Skin of body (tissue), 2 donors: ENCODE measurements around the gene ATG16L2. TPM values are rescaled to one million over a fixed set of nuclear protein-coding genes. Genes with fewer than 3 reads are reported as not detected.
A peak's percentile ranks its signal among the peaks of the same experiment; 100 is the strongest.
"Not testable (repeated sequence)": the region's sequence is repeated elsewhere in the genome, so short reads cannot be mapped to it uniquely, and the experiment has no call there.

Source experiments
- DNase-seq: peaks from one replicate; lab custom pipeline; 2025; lab: John Stamatoyannopoulos, UW
- total RNA-seq: library from RNA; depleted of rRNA; stranded (reverse); fragments of >200 nt; gene quantifications from one replicate; pipeline ENCODE4 v1.2.3, GENCODE V29; 2014

The ATG16L2 gene
- total RNA-seq, 1 donor from 2014 or later, result 23.3 TPM

DNA sequence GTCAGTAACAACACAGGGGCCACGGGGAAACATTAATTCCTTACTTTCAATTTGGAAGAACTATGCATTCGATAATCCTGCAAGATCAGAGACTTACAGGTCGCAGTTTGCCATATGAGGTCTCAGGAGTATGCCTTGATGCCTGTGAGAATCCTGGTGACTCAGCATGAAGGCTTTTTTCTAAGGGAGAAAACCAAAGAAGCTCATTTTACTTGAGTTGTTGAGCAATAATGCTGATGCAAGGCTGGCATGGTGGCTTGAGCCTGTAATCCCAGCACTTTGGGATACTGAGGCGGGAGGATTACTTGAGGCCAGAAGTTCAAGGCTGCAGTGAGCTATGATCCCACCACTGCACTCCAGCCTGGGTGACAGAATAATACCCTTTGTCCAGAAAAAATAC lies 26.6 kb downstream of the ATG16L2 start:
- no peak for DNase-seq

DNA sequence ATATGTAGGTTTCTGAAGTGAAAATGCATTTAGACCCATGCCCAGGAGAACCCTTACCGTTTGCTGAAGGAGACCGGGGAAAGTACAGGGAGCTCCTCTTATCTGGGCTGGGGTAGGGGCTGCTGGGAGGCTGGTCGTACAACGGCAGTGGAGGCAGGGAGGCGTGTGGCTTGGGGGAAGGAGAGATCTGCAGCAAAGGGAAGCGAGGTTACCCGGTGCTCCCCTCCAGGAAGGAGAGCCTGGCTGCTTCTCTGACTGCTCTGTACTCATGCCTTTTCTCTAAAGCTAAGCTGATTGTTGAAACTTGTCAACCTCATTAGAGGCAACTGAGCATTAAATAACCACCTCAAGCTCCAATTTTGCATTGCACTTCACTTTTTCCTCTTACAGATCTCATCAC lies 27.2 kb downstream of the ATG16L2 start:
- no peak for DNase-seq

DNA sequence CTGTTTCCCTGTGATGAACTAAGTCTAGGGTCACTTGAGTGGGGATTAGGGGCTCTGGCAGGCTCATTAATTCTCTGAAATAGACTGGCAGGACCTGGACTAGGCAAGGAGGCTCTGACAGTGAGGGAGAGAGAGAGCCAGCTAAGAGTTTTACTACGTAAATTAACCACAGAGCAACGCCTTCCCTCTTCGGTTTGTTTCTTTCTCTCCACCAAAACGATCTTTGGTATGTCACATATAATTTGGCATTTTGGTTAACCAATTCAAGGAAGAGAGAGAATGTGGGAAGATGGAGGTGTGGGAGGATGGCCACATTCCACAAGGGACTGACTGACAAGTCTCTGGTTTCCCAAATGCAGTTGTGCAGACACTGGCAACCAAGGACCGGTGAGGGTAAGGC lies 27.9 kb downstream of the ATG16L2 start:
- no peak for DNase-seq

- peak; percentile 16 for DNase-seq
Observed at GRCh38 chr11:72842653-72843330, 28.6 kb downstream of the ATG16L2 start.

DNA sequence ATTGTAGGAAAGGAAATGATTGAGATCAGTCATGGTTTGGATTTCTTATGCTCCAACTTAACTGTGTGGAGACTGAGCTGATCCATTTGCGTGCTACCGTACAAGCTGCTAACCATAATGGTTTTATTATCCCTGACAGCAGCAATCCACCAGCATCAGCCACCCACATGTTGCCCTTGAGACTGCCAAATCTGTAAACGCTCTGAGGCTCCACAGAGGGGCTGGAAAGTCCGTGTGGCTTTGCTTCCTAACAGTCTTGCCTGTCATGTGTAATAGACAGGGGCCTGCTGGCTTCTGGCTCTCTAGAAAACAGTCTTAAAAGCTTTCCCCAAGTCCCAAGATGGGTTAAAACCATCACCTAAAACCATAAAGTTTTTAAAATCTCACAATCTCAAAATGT lies 30.1 kb downstream of the ATG16L2 start:
- peak; percentile 90 for DNase-seq

- no peak for DNase-seq
Observed at GRCh38 chr11:72848846-72849466, 34.7 kb downstream of the ATG16L2 start.

- DNase-seq, result no peak
Observed at GRCh38 chr11:72850832-72851231, 36.6 kb downstream of the ATG16L2 start.

DNA sequence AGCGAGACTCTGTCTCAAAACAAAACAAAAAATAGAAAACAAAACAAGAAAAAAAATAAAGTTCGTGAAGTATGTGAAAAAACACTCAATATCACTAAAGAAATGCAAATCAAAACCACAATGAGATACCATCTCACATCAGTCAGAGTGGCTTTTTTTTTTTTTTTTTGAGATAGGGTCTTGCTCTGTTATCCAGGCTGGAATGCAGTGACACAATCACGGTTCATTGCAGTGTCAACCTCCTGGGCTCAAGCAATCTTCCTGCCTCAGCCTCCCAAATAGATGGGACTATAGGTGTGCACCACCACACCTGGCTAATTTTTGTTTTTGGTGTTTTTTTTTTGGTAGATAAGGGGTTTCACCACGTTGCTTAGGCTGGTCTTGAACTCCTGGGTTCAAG lies 37.5 kb downstream of the ATG16L2 start:
- DNase-seq, result no peak

GRCh38 chr11:72856065-72856464 lies 41.9 kb downstream of the ATG16L2 start:
- DNase-seq, result no peak

DNA sequence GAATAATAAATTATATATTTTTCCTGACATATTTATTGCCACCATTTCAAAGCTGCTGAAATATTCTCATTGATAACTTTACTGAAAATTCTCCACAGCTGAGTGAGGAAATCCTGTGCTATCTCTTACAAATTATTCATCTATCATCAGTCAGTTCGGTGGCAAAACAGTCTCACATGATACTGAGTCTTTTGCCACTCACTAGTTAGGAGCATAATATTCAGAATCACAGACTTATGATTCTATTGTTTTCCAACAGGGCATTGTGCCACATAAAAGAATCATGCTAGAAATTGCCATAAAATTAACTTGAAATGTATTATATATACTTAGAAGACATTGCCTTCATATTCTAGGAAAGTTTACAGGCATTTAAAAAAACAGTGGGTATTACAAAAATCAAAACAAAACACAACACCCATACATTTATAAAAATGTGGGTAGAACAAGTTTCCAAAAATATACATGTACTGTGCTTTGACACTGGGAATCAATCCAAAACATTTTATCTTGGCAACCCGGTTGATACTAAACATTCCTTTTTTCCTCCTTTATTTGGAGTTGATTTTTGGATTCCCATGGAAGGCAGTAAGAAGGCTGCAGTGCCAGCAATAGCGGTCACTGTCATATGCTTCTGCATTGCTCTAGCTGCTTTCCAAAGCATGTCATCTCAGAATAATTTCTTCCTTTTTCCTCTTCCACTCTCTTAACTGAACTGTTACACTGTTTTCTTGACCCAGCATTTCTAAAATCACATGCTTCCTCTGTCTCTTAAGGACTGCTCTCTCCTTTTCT lies 42.5 kb downstream of the ATG16L2 start:
- peak; percentile 65 for DNase-seq

DNA sequence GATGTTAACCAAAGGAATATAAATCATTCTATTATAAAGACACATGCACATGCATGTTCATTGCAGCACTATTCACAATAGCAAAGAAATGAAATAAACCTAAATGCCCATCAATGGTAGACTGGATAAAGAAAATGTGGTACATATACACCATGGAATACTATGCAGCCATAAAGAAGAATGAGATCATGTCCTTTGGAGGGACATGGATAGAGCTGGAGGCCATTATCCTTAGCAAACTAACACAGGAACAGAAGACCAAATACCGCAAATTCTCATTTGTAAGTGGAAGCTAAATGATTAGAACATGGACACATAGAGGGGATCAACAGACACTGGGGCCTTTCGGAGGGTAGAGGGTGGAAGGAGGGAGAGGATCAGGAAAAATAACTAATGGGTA lies 44.1 kb downstream of the ATG16L2 start:
- not testable (repeated sequence) for DNase-seq

GRCh38 chr11:72859126-72859525 lies 44.9 kb downstream of the ATG16L2 start:
- DNase-seq, result no peak

DNA sequence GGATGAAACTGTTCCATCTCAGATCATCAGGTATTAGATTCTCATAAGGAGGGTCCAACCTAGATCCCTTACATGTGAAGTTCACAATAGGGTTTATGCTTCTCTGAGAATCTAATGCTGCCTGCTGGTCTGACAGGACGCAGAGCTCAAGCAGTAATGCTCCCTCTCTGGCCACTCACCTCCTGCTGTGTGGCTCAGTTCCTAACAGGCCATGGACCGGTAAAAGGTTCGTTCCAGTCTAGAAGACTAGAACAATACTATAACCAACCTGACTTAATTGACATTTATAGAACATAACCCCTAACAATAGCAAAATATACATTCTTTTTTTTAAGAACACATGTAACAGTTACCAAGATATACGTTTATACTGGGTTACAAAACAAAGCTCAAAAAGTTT lies 45.8 kb downstream of the ATG16L2 start:
- DNase-seq, result no peak

DNA sequence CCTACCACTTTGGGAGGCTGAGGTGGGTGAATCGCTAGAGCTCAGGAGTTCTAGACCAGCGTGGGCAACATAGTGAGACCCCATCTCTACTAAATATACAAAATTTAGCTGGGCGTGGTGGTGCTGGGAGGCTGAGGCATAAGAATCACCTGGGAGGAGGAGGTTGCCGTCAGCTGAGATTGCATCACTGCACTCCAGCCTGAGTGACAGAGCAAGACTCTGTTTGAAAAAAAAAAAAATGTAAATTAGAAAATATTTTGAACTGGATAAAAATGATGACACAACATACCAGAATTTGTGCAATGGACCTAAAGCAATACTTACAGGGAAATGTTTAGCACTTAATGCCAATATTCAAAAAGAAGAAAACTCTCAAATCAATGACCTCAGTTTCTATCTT lies 46.4 kb downstream of the ATG16L2 start:
- DNase-seq, result no peak

DNA sequence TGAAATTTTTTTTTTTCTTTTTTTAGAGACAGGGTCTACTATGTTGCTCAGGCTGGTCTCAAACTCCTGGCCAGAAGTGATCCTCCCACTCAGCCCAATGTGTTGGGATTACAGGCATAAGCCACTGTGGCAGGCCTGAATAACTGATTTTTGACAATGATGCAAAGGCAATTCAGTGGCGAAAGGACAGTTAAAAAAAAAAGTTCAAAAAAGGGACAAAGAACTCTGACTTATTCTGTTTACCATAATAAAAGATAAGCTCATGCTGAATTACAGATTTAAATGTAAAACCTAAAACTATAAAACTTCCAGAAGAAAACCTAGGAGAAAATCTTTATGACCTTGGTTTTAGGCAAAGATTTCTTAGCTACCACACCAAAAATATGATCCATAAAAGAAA lies 48.9 kb downstream of the ATG16L2 start:
- no peak for DNase-seq

GRCh38 chr11:72863916-72864315 lies 49.7 kb downstream of the ATG16L2 start:
- DNase-seq, result no peak

DNA sequence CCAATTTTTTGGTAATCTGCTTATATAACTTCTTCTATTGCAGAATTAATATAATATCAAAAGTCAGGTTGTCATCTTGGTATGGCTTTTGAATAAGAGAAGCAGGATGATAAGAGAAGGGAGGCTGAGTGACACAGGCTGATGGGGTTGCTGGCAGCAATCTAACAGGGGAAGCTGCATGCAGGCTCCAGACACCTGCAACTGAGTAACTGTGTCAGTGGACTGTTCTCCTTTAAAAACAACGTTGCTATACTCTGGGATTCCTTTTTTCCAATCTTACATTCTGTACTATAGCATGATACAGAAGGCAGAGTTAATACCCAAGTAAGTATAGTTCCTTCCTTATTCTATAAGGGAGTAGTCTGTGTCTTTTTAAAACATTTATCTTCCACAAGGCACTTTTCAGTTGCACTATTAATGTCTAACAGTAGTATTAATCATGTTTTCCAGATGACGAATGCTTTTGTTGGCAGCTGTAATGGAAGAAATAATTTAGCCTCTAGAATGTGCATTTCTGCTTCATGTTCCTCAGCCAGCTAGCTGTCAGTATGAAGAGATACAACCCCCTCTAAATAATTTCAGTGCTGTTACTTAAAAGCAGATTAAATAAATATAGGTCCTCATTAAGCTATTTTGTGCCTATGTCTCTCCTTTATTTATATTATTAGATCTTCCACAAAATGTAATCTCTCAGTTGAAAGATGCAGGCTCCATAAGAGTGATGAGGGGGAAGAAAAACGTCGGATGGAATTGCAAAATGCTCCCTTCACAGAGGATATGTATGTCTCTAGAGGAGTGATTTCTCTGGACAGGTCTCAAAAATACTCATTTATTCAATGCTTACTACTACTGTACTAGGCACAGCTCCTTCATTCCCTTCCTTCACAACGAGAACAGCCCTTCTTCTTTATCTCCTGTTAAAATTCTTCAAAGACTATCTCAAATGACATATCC lies 50.8 kb downstream of the ATG16L2 start:
- DNase-seq, result peak; percentile 93

DNA sequence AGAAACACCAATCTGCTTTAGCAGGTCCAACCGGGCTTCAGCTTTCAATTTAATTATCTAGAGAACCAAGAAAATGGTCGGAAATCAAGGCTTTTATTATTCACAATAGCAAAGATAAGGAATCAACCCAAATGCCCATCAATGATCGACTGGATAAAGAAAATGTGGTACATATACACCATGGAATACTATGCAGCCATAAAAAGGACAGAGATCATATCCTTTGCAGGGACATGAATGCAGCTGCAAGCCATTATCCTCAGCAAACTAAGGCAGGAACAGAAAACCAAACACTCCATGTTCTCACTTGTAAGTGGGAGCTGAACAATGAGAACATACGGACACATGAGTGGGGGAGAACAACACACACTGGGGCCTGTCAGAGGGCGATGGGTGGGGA lies 53.8 kb downstream of the ATG16L2 start:
- DNase-seq, result no peak

- no peak for DNase-seq
Observed at GRCh38 chr11:72869831-72870230, 55.6 kb downstream of the ATG16L2 start.

- DNase-seq, result peak; percentile 54
Observed at GRCh38 chr11:72871119-72871518, 56.9 kb downstream of the ATG16L2 start.

- no peak for DNase-seq
Observed at GRCh38 chr11:72872012-72872411, 57.8 kb downstream of the ATG16L2 start.
